Peyer's patch (tissue), 4 donors: Measurements from ENCODE around the gene MMD2.

Experiments used
- POLR2A ChIP-seq, 2 donors: fragments of 450-650 bp; IDR thresholded peaks; one replicate each; pipeline ENCODE4 v1.5.1; 2017; ENCODE audit warnings: antibody characterized with exemption in 2 of 2, mild to moderate bottlenecking in 2 of 2, moderate library complexity in 2 of 2
- TF ChIP-seq, protein P1 (sequence below), 6 experiments: fragments of 450-650 bp in 4 of 6; fragments of 200-600 bp in 2 of 6; sonication (generic) in 1 of 6; IDR thresholded peaks; one replicate each; pipeline ENCODE4 v1.5.1; 2017 to 2019; ENCODE audit warnings: antibody characterized with exemption in 6 of 6, mild to moderate bottlenecking in 3 of 6, moderate library complexity in 1 of 6

- TF ChIP-seq, protein P1, sequence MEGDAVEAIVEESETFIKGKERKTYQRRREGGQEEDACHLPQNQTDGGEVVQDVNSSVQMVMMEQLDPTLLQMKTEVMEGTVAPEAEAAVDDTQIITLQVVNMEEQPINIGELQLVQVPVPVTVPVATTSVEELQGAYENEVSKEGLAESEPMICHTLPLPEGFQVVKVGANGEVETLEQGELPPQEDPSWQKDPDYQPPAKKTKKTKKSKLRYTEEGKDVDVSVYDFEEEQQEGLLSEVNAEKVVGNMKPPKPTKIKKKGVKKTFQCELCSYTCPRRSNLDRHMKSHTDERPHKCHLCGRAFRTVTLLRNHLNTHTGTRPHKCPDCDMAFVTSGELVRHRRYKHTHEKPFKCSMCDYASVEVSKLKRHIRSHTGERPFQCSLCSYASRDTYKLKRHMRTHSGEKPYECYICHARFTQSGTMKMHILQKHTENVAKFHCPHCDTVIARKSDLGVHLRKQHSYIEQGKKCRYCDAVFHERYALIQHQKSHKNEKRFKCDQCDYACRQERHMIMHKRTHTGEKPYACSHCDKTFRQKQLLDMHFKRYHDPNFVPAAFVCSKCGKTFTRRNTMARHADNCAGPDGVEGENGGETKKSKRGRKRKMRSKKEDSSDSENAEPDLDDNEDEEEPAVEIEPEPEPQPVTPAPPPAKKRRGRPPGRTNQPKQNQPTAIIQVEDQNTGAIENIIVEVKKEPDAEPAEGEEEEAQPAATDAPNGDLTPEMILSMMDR (IDR thresholded peaks at IDR 0.05), result no peak
- TF ChIP-seq POLR2A (IDR thresholded peaks at IDR 0.05), result no peak
These were observed 39.3 kb upstream of the MMD2 start for GRCh38 chr7:4998244-4998643.
